Measurements from ENCODE around the gene BMS1.
"Not testable (repeated sequence)": the region's sequence is repeated elsewhere in the genome, so short reads cannot be mapped to it uniquely, and the experiment has no call there.

Gene BMS1

GRCh38 chr10:42827201-42827600, 44.6 kb downstream of the BMS1 start:
- no peak for DNase-seq (ENCODE audit: extremely low read depth, low read depth)
- no peak; the same call in 1 of the 2 replicates for TF ChIP-seq CTCF (IDR thresholded peaks at IDR 0.05; ENCODE audit: low read depth, low read length)

- DNase-seq (ENCODE audit: extremely low read depth, low read depth) = not testable (repeated sequence)
Observed at GRCh38 chr10:42828391-42828790, 45.8 kb downstream of the BMS1 start.

GRCh38 chr10:42830237-42830636, 47.6 kb downstream of the BMS1 start:
- TF ChIP-seq CTCF (IDR thresholded peaks at IDR 0.05; ENCODE audit: low read depth, low read length) = no peak
- no peak for DNase-seq (ENCODE audit: extremely low read depth, low read depth)

- DNase-seq (ENCODE audit: extremely low read depth, low read depth) = no peak
- no peak for TF ChIP-seq CTCF (IDR thresholded peaks at IDR 0.05; ENCODE audit: low read depth, low read length)
Observed at GRCh38 chr10:42836096-42836495, 53.5 kb downstream of the BMS1 start.

- peak; percentile 3 for TF ChIP-seq CTCF (IDR thresholded peaks at IDR 0.05; ENCODE audit: low read depth, low read length)
- peak; percentile 0 for DNase-seq (ENCODE audit: extremely low read depth, low read depth)
Observed at GRCh38 chr10:42836771-42837468, 54.3 kb downstream of the BMS1 start.

- DNase-seq (ENCODE audit: extremely low read depth, low read depth) = not testable (repeated sequence)
Observed at GRCh38 chr10:42844810-42845209, 62.2 kb downstream of the BMS1 start.

- not testable (repeated sequence) for DNase-seq (ENCODE audit: extremely low read depth, low read depth)
Observed at GRCh38 chr10:42847261-42847660, 64.7 kb downstream of the BMS1 start.

GRCh38 chr10:42850931-42851330, 68.3 kb downstream of the BMS1 start:
- no peak for DNase-seq (ENCODE audit: extremely low read depth, low read depth)
- no peak for TF ChIP-seq CTCF (IDR thresholded peaks at IDR 0.05; ENCODE audit: low read depth, low read length)

- DNase-seq (ENCODE audit: extremely low read depth, low read depth) = no peak
- no peak for TF ChIP-seq CTCF (IDR thresholded peaks at IDR 0.05; ENCODE audit: low read depth, low read length)
Observed at GRCh38 chr10:42859256-42859655, 76.7 kb downstream of the BMS1 start.

- not testable (repeated sequence) for DNase-seq (ENCODE audit: extremely low read depth, low read depth)
Observed at GRCh38 chr10:42860016-42860415, 77.4 kb downstream of the BMS1 start.

- not testable (repeated sequence) for DNase-seq (ENCODE audit: extremely low read depth, low read depth)
Observed at GRCh38 chr10:42862801-42863200, 80.2 kb downstream of the BMS1 start.
